HFFc6 (cell line): ENCODE measurements around the gene PLEKHO2. TPM values are rescaled to one million over a fixed set of nuclear protein-coding genes. Genes with fewer than 3 reads are reported as not detected.

Experiments
- DNase-seq: peaks from one replicate; pipeline ENCODE4 v3.0.0-alpha.2; 2018
- H3K27ac Mint-ChIP-seq: 2 replicates; pipeline ENCODE4 v1.8.0; 2020; ENCODE audit warnings: mild to moderate bottlenecking, mixed read lengths
- H3K27me3 Mint-ChIP-seq: 2 replicates; pipeline ENCODE4 v1.8.0; 2021; ENCODE audit warnings: mild to moderate bottlenecking, moderate library complexity, mixed read lengths; ENCODE audit not compliant: insufficient read depth
- H3K36me3 Mint-ChIP-seq: 2 replicates; pipeline ENCODE4 v1.8.0; 2021; ENCODE audit warnings: low read depth, mixed read lengths
- H3K4me1 Mint-ChIP-seq: 2 replicates; pipeline ENCODE4 v1.8.0; 2020; ENCODE audit warnings: low read depth, mixed read lengths
- H3K4me3 Mint-ChIP-seq: 2 replicates; pipeline ENCODE4 v1.8.0; 2020; ENCODE audit warnings: mild to moderate bottlenecking, moderate library complexity, mixed read lengths
- H3K9me3 Mint-ChIP-seq: 2 replicates; pipeline ENCODE4 v1.8.0; 2020; ENCODE audit warnings: mild to moderate bottlenecking, mixed read lengths
- total RNA-seq, 6 experiments: library from RNA; stranded (reverse); fragmentation: NEBNext Ultra II Directional; extraction: Animal tissue kit (Norgen Biotek cat#: 25700); gene quantifications; 2 replicates in 1 of 6; 3 replicates in 5 of 6; pipeline ENCODE4 v1.2.3, GENCODE V29; 2021
- TF ChIP-seq, protein P1 (sequence below): fragments of 200-600 bp; sonication (generic); IDR thresholded peaks from 2 replicates; pipeline ENCODE4 v1.5.0; 2021; ENCODE audit warnings: antibody characterized with exemption, mild to moderate bottlenecking

Gene PLEKHO2
- total RNA-seq, 6 experiments from 2014 or later, result 23.0 to 28.3 (median 25.4) TPM

DNA sequence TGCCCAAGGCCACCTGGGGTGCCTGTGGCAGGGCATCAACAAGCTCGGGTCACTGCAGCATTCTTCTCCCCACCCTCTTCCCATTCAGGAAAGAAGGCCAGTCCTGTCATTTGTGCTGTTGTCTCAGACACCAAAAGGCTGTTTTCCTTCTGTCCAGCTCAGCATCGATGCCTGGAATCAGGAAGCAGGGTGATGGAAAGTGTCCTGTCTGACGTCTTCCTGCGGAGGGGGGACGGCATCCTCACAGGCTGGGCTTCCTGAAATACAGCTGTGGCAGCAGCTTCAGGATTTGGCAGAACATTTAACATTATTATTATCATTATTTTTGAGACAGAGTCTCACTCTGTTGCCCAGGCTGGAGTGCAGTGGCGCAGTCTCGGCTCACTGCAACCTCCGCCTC, 37.0 kb downstream of the PLEKHO2 start:
- no peaks in the 10 kb centered on the region for H3K27me3 Mint-ChIP-seq
- no peak overlapping the region for H3K27ac Mint-ChIP-seq
- peaks cover 33% of the 10 kb centered on the region for H3K4me1 Mint-ChIP-seq
- H3K36me3 Mint-ChIP-seq, result no peaks in the 10 kb centered on the region
- H3K9me3 Mint-ChIP-seq, result no peaks in the 10 kb centered on the region
- no peak for DNase-seq
- TF ChIP-seq, protein P1, sequence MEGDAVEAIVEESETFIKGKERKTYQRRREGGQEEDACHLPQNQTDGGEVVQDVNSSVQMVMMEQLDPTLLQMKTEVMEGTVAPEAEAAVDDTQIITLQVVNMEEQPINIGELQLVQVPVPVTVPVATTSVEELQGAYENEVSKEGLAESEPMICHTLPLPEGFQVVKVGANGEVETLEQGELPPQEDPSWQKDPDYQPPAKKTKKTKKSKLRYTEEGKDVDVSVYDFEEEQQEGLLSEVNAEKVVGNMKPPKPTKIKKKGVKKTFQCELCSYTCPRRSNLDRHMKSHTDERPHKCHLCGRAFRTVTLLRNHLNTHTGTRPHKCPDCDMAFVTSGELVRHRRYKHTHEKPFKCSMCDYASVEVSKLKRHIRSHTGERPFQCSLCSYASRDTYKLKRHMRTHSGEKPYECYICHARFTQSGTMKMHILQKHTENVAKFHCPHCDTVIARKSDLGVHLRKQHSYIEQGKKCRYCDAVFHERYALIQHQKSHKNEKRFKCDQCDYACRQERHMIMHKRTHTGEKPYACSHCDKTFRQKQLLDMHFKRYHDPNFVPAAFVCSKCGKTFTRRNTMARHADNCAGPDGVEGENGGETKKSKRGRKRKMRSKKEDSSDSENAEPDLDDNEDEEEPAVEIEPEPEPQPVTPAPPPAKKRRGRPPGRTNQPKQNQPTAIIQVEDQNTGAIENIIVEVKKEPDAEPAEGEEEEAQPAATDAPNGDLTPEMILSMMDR, result no peak
- no peak overlapping the region for H3K4me3 Mint-ChIP-seq

- Mint-ChIP-seq H3K4me1 (peaks cover 34% of the 10 kb centered on the region), H3K36me3 (no peaks in the 10 kb centered on the region), H3K4me3 (no peak overlapping the region), H3K9me3 (no peaks in the 10 kb centered on the region), H3K27me3 (peaks cover 3% of the 10 kb centered on the region), H3K27ac (peak overlapping the region; percentile 80)
- TF ChIP-seq, protein P1, result no peak
- no peak for DNase-seq
Measured at GRCh38 chr15:64883100-64883581, 41.4 kb downstream of the PLEKHO2 start.

DNA sequence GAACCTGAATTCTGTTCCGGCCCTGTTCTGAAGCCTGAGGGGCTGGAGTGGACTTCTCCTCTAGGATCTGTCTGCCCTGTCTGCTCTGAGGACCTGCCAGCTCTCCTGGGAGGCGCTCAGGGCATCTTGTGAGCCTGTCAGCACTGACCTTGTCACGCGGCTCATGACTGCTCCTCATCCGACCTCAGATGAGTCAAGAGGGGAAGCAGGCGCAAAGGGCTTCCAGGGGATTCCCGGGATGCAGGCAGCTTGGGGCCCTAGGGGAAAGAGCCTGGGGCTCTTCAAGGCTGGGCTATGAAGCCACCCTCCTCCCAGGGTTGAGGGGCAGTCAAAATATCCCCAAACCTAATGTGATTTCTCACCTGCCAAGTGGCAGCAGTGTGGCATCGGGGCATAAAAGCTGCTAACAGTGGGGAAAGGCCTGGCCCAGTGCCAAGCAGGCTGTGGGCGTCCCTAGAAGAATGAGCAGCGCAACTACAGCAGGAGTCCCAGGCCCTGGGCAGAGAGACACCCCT, 42.3 kb downstream of the PLEKHO2 start:
- peaks cover 3% of the 10 kb centered on the region for H3K27me3 Mint-ChIP-seq
- H3K36me3 Mint-ChIP-seq, result no peaks in the 10 kb centered on the region
- H3K4me1 Mint-ChIP-seq, result peaks cover 34% of the 10 kb centered on the region
- TF ChIP-seq, protein P1, result no peak
- peak overlapping the region; percentile 80 for H3K27ac Mint-ChIP-seq
- no peaks in the 10 kb centered on the region for H3K9me3 Mint-ChIP-seq
- peak overlapping the region; percentile 43 for H3K4me3 Mint-ChIP-seq
- DNase-seq, result peak; percentile 85

DNA sequence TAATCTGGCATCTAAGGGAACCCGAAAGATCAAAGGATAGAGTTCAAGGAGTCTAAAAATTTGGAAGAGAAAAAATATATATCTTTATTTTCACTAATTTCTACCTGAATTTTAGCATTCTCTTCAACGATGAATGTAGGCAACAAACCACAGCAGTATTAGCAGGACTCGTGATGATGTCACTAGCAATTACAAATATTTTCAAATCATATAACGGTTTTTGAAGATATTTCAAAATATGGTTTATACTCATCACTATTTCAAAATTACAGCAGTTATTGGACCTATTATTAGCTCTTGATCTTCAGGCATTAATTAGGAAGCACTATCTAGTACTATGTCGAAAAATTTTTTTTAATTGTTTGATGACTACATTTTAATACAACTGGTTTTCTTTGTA, 43.0 kb downstream of the PLEKHO2 start:
- no peaks in the 10 kb centered on the region for H3K9me3 Mint-ChIP-seq
- DNase-seq, result no peak
- H3K4me1 Mint-ChIP-seq, result peaks cover 34% of the 10 kb centered on the region
- peaks cover 3% of the 10 kb centered on the region for H3K27me3 Mint-ChIP-seq
- H3K4me3 Mint-ChIP-seq, result no peak overlapping the region
- H3K27ac Mint-ChIP-seq, result peak overlapping the region; percentile 80; the same call in 1 of the 2 replicates
- TF ChIP-seq, protein P1, result no peak
- no peaks in the 10 kb centered on the region for H3K36me3 Mint-ChIP-seq

DNA sequence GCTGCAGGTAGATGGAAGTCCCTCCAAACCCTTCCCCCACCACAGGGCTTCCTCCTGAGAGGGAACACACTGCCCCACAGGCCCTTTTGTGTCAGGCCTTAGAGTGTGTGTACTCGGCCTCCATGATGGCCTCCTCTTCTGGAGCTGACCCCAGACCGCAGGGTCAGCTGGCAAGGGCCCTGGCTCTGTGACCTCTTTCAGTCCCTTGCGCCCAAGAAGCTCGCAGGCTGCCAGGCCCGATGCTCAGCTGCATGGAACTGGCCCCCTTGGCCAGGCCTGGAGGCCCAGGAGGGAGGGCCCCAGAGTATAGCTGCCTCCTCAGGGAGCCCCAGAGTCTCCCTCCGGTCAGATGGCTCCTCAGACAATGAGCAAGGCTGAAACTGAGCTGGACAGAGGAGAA, 46.6 kb downstream of the PLEKHO2 start:
- TF ChIP-seq, protein P1, result no peak
- H3K27ac Mint-ChIP-seq, result no peak overlapping the region
- peaks cover 28% of the 10 kb centered on the region for H3K4me1 Mint-ChIP-seq
- no peak for DNase-seq
- H3K9me3 Mint-ChIP-seq, result no peaks in the 10 kb centered on the region
- no peaks in the 10 kb centered on the region for H3K36me3 Mint-ChIP-seq
- peaks cover 3% of the 10 kb centered on the region for H3K27me3 Mint-ChIP-seq
- H3K4me3 Mint-ChIP-seq, result no peak overlapping the region
